ENCODE data around the gene HSPB9.

The HSPB9 gene

DNA sequence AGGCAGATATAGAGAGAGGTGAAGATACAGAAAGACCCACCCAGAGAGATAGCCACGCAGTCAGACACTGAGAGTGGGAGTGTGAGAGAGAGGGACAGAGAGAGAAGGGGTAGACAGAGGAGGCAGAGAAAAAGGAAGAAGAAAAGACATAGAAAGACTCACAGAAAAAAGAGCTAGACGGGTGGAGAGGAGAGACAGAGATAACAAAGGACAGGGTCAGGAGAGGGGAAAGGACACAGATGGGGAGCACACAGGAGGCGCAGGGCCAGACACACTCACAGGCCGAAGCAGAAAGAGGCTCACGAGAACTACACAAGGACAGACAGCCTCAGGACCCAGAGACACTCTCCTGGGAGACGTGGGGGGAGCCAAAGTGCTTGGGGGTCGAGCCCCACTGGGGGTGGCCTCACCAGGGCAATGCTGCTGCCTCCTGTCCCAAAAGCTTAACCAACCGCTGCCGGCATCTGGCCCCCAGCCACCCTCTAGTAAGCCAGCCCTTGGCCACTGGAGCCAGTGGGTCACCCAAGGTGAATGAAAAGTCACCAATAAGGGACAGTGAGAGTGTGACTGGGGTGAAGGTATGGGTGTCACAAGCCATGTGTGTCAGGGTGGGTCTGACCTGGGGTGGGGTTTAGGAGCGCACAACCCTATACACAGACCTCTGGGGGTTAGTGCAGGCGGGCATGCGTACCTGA is 28.1 kb upstream of the HSPB9 start:
- DNase-seq (ENCODE audit: low read depth): no peak
- no peak overlapping the region for H3K4me3 ChIP-seq (ENCODE audit: low read length)
- TF ChIP-seq, protein P1, sequence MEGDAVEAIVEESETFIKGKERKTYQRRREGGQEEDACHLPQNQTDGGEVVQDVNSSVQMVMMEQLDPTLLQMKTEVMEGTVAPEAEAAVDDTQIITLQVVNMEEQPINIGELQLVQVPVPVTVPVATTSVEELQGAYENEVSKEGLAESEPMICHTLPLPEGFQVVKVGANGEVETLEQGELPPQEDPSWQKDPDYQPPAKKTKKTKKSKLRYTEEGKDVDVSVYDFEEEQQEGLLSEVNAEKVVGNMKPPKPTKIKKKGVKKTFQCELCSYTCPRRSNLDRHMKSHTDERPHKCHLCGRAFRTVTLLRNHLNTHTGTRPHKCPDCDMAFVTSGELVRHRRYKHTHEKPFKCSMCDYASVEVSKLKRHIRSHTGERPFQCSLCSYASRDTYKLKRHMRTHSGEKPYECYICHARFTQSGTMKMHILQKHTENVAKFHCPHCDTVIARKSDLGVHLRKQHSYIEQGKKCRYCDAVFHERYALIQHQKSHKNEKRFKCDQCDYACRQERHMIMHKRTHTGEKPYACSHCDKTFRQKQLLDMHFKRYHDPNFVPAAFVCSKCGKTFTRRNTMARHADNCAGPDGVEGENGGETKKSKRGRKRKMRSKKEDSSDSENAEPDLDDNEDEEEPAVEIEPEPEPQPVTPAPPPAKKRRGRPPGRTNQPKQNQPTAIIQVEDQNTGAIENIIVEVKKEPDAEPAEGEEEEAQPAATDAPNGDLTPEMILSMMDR (conservative IDR thresholded peaks at IDR 0.05; ENCODE audit: low read length): no peak

DNA sequence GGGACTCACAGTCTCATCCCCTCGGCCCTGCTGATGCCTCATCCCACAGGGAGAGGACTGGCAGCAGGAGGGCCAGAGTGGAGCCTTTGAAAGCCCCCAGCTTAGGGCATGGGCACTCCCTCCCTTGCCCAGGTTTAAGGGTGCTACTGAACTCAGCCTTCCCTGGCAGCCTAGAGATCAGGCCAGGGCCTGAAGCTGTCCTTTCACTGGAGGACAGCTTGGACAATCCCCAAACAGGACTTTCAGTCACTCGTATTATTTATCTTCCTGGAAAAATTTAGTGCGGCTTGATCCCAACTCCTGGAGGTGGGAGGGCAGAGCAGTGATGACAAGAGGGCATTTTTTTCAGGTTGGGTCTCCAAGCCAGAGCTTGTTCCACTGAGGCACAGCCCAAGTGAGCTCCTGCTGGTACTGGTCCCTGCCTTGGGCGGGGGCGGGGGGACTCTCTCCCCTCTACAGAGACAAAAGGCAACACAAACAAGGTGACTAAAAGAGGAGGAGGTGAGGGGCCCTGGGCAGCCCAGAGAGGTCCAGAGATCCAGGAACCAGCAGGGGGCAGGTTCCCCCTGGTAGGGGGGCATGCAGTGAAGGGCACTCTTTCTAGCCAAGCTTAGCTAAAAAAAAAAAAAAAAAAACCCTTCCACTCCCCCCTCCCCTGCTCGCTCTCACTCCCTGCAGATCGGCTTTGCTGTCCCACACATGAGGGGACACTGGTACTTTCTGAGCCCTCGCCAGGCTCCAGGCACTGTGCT is 26.1 kb upstream of the HSPB9 start:
- TF ChIP-seq, protein P1 (conservative IDR thresholded peaks at IDR 0.05; ENCODE audit: low read length): no peak
- H3K4me3 ChIP-seq (ENCODE audit: low read length): no peak overlapping the region
- no peak for DNase-seq (ENCODE audit: low read depth)

DNA sequence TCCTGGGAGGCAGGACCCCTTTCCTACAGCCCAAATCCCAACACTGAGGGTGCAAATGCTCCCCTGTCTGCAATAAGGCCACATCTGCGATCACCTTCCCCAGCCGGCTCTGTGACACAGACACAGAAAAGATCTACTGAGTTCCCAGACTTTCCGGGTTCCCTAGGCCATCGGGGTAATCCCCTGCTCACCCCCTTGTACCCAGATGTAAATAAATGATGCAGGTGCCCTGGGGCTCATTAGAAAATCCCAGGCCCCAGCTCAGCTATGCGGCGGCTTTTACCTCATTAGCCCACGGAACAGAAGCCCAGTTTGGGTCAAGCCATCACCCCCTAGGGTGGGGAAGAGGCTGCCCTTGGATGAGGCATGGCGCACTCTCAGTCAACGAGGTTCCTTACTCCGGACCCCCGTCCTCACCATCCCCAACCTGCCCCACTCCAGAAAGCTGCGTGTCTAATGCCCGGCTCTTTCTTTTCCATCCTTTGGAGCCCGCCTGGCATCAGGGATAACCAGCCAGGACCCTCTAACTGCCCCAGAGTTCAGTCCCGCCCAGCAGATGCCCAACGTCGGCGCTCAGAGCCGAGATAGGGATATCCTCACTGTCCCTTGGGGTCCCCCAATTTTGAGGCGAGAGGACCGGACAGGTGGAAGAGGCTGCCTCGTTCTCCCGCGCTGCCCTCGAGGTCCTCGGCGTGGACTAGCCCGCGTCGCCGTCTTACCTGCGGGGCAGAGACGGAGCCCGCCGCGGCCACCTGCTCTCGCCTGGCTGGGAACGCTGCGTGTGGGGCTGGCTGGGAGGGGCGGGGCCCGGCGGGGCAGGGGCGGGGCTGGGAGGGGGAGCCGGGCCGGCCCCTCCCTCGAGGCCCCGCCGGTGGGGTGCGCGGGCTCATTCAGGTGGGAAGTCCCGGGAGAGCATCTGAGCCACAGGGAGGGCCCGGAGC is 24.6 kb upstream of the HSPB9 start, which contains the start of gene ZNF385C:
Gene ZNF385C, minus strand, starts transcription at position 783 of the 941 bp plus-strand sequence. CDS start 35,417 bp downstream, outside the sequence.
- no peak for DNase-seq (ENCODE audit: low read depth)
- TF ChIP-seq, protein P1 (conservative IDR thresholded peaks at IDR 0.05; ENCODE audit: low read length): no peak
- H3K4me3 ChIP-seq (ENCODE audit: low read length): no peak within 1 kb of the TSS

DNA sequence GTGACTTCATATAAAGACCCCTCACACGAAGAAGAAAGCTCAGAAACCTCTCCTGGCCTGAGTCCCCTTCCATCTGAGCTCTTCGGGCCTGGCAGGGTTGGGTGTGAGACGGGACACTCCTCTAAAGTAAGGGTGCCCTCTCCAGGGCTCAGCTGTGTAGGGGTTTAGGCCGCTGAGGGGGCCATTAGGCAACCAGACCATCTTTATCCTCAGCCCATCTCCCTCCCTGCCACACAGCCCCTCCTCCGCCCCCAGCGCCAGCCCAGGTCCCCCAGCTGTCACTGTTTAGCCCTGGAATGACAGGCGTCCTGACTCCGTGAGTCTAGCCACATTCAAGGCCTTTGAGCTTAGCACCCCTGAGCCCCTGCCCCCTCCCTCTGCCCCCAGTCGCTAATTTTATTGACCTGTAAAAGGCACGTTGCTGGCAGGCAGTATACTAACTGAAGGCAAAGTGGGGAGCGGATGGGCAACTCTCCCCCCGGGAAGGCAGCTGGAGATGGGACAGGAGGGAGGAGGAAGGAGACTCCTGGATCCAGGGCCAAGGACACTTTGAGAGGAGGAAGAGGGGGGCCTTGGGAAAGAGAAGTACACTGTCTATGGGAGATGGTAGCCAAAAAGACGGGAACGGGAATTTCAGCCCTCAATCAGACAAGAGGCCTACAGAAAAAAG is 23.7 kb upstream of the HSPB9 start:
- H3K4me3 ChIP-seq (ENCODE audit: low read length): no peak overlapping the region
- no peak for DNase-seq (ENCODE audit: low read depth)
- TF ChIP-seq, protein P1 (conservative IDR thresholded peaks at IDR 0.05; ENCODE audit: low read length): no peak

DNA sequence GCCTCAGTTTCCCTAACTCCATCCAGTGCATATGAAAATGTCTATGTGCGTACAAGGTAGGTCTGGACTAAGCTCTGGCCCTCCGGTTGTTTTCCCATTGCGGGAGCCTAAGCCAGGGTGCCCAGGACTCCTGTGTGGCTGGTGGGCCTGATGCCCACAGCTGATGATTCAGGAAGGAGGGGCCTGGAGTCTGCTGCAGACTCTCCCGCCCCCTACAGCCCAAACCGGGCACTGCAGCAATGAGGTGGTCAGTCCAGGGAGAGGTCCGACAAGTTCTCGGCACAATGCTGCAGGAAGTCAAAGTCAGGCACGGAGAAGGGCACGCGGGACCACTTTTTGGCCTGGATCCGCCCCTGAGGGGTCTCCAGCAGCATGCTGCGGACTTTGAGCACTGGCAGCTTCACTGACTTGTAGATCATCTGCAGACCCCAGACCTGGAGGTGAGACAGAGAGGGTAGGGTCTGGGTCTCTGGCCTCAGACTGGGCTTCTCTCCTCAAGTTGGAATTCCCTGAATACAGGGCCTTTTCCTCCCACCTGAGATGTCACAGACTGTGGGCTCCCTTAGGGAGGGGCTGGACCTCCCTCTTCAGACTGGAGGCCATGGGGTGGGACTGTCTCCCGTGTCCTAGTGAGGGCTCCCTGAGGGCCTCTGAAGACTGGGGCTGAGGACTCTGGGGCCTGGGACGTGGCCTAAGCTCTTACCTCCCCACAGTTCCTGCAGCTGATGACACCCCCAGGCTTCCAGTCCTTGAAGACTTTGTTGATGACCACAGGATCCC is 20.9 kb upstream of the HSPB9 start:
- H3K4me3 ChIP-seq (ENCODE audit: low read length): no peak overlapping the region
- peak; percentile 57 for DNase-seq (ENCODE audit: low read depth)
- TF ChIP-seq, protein P1 (conservative IDR thresholded peaks at IDR 0.05; ENCODE audit: low read length): peak; percentile 76

Data from AG10803 (cell line).